ENCODE data around the gene COPS2. TPM values are rescaled to one million over a fixed set of nuclear protein-coding genes. Genes with fewer than 3 reads are reported as not detected.
"Not testable (repeated sequence)": the region's sequence is repeated elsewhere in the genome, so short reads cannot be mapped to it uniquely, and the experiment has no call there.

The COPS2 gene
- total RNA-seq, 1 donor from 2014 or later: 84.0 TPM

GRCh38 chr15:49079340-49080039 is 75.9 kb downstream of the COPS2 start:
- no peak for DNase-seq (ENCODE audit: low spot score, unreplicated experiment)
- H3K27me3 Mint-ChIP-seq: peaks cover 15% of the 10 kb centered on the region
- no peaks in the 10 kb centered on the region for H3K9me3 Mint-ChIP-seq (ENCODE audit: low read depth)
- H3K4me3 Mint-ChIP-seq (ENCODE audit: low read depth): no peak overlapping the region
- TF ChIP-seq, protein P1, sequence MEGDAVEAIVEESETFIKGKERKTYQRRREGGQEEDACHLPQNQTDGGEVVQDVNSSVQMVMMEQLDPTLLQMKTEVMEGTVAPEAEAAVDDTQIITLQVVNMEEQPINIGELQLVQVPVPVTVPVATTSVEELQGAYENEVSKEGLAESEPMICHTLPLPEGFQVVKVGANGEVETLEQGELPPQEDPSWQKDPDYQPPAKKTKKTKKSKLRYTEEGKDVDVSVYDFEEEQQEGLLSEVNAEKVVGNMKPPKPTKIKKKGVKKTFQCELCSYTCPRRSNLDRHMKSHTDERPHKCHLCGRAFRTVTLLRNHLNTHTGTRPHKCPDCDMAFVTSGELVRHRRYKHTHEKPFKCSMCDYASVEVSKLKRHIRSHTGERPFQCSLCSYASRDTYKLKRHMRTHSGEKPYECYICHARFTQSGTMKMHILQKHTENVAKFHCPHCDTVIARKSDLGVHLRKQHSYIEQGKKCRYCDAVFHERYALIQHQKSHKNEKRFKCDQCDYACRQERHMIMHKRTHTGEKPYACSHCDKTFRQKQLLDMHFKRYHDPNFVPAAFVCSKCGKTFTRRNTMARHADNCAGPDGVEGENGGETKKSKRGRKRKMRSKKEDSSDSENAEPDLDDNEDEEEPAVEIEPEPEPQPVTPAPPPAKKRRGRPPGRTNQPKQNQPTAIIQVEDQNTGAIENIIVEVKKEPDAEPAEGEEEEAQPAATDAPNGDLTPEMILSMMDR (IDR thresholded peaks at IDR 0.05; ENCODE audit: unreplicated experiment): no peak
- no peak overlapping the region for H3K27ac Mint-ChIP-seq
- H3K4me1 Mint-ChIP-seq (ENCODE audit: low read depth): peaks cover 2% of the 10 kb centered on the region
- H3K36me3 Mint-ChIP-seq (ENCODE audit: insufficient read depth): no peaks in the 10 kb centered on the region

DNA sequence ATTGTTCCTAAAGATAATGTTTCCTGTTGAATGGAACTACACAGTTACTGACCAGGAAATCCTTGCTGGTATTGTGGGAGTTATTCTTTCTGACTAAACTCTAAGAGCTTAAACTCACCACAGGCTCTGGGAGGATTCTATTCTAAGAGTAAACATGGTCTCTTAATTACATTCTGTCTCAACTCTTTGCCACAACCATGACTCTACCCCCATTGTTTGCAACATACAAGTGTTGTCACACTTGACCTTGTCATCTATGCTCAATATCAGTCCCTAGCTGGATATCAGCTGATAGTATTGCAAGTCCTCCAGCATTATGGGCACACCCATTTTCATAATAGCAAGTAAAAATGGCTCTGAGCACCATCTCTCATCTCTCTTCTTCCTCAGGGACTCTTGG is 79.5 kb downstream of the COPS2 start:
- TF ChIP-seq, protein P1 (IDR thresholded peaks at IDR 0.05; ENCODE audit: unreplicated experiment): no peak
- H3K9me3 Mint-ChIP-seq (ENCODE audit: low read depth): peaks cover 3% of the 10 kb centered on the region
- no peak overlapping the region for H3K27ac Mint-ChIP-seq
- DNase-seq (ENCODE audit: low spot score, unreplicated experiment): no peak
- no peak overlapping the region for H3K4me3 Mint-ChIP-seq (ENCODE audit: low read depth)
- H3K27me3 Mint-ChIP-seq: no peaks in the 10 kb centered on the region
- peaks cover 1% of the 10 kb centered on the region for H3K4me1 Mint-ChIP-seq (ENCODE audit: low read depth)
- no peaks in the 10 kb centered on the region for H3K36me3 Mint-ChIP-seq (ENCODE audit: insufficient read depth)

GRCh38 chr15:49074589-49075287 is 80.7 kb downstream of the COPS2 start:
- not testable (repeated sequence) for H3K36me3 Mint-ChIP-seq (ENCODE audit: insufficient read depth); H3K4me1 Mint-ChIP-seq (ENCODE audit: low read depth); H3K4me3 Mint-ChIP-seq (ENCODE audit: low read depth)

More at GRCh38 chr15:49074589-49075287, 80.7 kb downstream of the COPS2 start:
- H3K9me3 Mint-ChIP-seq (ENCODE audit: low read depth); DNase-seq (ENCODE audit: low spot score, unreplicated experiment); H3K27me3 Mint-ChIP-seq; H3K27ac Mint-ChIP-seq: not testable (repeated sequence)

Small RNA genes lying within 50 kb of the gene (microRNA-seq; reads per million reads assigned to microRNA genes)
- gene MIR4716 (ENCODE audit: borderline number of aligned reads, unreplicated experiment): not detected

Other genes with a start within 250 kb of the COPS2 start
- 0.36 and 0.47 TPM in 2 replicates for gene SHC4, start 191.7 kb downstream of the COPS2 start, total RNA-seq
- 54.3 and 55.0 TPM in 2 replicates for gene SECISBP2L, start 109.2 kb downstream of the COPS2 start, total RNA-seq
- gene GALK2, start 14.6 kb upstream of the COPS2 start, total RNA-seq: 21.1 and 22.0 TPM in 2 replicates

Data from progenitor cell of endocrine pancreas (in vitro differentiated cells).